OCI-LY1 (cell line): ENCODE measurements around the gene ST3GAL2.

Experiments used
- H2AFZ ChIP-seq: fragments of 200-600 bp; sonication (generic), shearing (Covaris generic); 2 replicates; pipeline ENCODE4 v1.6.0; 2014; ENCODE audit warnings: antibody characterized with exemption, mild to moderate bottlenecking, low read length
- H3F3A ChIP-seq: fragments of 200-600 bp; sonication (generic), shearing (Covaris generic); 2 replicates; pipeline ENCODE4 v1.6.0; 2014; ENCODE audit warnings: mild to moderate bottlenecking, antibody characterized with exemption, low read length, moderate library complexity; ENCODE audit not compliant: insufficient read depth
- H3K27ac ChIP-seq: fragments of 200-600 bp; sonication (generic); 2 replicates; pipeline ENCODE4 v1.5.1; 2014; ENCODE audit warnings: low read length, mixed run types, mild to moderate bottlenecking, low read depth; ENCODE audit not compliant: poor library complexity, severe bottlenecking
- H3K27me3 ChIP-seq: fragments of 200-600 bp; sonication (generic); 2 replicates; pipeline ENCODE4 v1.6.0; 2014; ENCODE audit warnings: antibody characterized with exemption, mild to moderate bottlenecking, low read length, moderate library complexity; ENCODE audit not compliant: insufficient read depth
- H3K36me3 ChIP-seq: fragments of 200-600 bp; sonication (generic); 2 replicates; pipeline ENCODE4 v1.6.1; 2014; ENCODE audit warnings: mild to moderate bottlenecking, antibody characterized with exemption, low read length, moderate library complexity, mixed read lengths; ENCODE audit not compliant: insufficient read depth
- H3K4me1 ChIP-seq: fragments of 200-600 bp; sonication (generic); 2 replicates; pipeline ENCODE4 v1.5.1; 2014; ENCODE audit warnings: mild to moderate bottlenecking, low read length, moderate library complexity; ENCODE audit not compliant: insufficient read depth, severe bottlenecking
- H3K4me2 ChIP-seq: fragments of 200-600 bp; sonication (generic), shearing (Covaris generic); 2 replicates; pipeline ENCODE4 v1.6.1; 2014; ENCODE audit warnings: low read length
- H3K4me3 ChIP-seq: fragments of 200-600 bp; sonication (generic); 2 replicates; pipeline ENCODE4 v1.5.1; 2014; ENCODE audit warnings: low read length, low read depth, mild to moderate bottlenecking, mixed read lengths; ENCODE audit not compliant: poor library complexity, severe bottlenecking
- H3K79me2 ChIP-seq: fragments of 200-600 bp; shearing (Covaris generic); 2 replicates; pipeline ENCODE4 v1.6.1; 2016; ENCODE audit warnings: mixed run types, low read length, mixed read lengths; ENCODE audit not compliant: insufficient read depth
- H3K9ac ChIP-seq: fragments of 200-600 bp; sonication (generic), shearing (Covaris generic); 2 replicates; pipeline ENCODE4 v1.6.1; 2014; ENCODE audit warnings: mild to moderate bottlenecking, low read length, mixed read lengths
- H3K9me2 ChIP-seq: fragments of 200-600 bp; sonication (generic), shearing (Covaris generic); 2 replicates; pipeline ENCODE4 v1.6.1; 2014; ENCODE audit warnings: low read depth, mild to moderate bottlenecking, low read length, mixed read lengths
- H3K9me3 ChIP-seq: fragments of 200-600 bp; shearing (Covaris generic); 2 replicates; pipeline ENCODE4 v1.6.1; 2014; ENCODE audit warnings: low read length, mixed read lengths
- H4K20me1 ChIP-seq: fragments of 200-600 bp; sonication (generic), shearing (Covaris generic); 2 replicates; pipeline ENCODE4 v1.6.0; 2016; ENCODE audit warnings: mild to moderate bottlenecking, low read length; ENCODE audit not compliant: insufficient read depth
- EZH2 ChIP-seq: fragments of 200-600 bp; sonication (generic), shearing (Covaris generic); IDR thresholded peaks from 2 replicates; pipeline ENCODE4 v1.8.0; 2017; ENCODE audit warnings: borderline replicate concordance, mixed run types, mild to moderate bottlenecking, antibody characterized with exemption, low read length, moderate library complexity, mixed read lengths
- TF ChIP-seq, protein P1 (sequence below): fragments of 200-600 bp; sonication (generic), shearing (Covaris generic); IDR thresholded peaks from 2 replicates; pipeline ENCODE4 v1.5.1; 2017; ENCODE audit warnings: mild to moderate bottlenecking, antibody characterized with exemption, low read length, moderate library complexity, mixed read lengths

Gene ST3GAL2

DNA sequence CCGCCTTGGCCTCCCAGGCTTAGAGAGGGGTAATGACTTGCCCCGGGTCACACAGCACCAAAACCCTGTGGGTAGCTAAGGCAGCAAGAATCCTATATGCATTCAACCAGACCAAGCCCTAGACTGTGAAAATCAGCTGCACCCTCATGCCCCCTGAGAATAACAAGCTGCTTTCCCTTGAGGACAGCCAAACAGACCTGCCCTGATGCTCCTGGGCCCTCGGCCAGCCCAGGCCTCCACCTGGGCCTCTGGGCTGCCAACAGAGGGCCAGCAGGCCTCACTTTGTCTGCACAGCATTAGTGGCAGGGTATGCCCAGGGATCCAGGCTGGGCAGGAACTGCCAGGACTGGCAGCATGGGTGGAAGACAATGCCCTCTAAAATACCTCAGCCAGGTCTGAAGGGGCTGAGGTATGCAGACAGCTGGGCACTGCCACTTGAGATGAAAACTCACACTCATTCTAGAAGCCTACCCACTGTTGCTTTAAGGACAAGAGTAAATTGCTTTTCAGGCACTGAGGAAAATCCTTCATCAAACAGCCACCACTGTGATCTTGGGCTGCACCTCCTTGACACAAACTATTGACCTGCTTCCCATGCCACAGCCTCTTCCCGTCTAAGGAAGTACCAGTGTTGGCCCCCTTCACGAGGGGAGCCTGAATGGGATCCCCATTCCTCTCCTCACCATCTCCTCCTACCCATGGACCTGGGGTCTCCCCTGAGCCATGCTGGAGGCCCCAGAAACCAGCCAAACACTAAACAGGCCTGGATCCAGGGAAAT, 8.8 kb downstream of the ST3GAL2 start:
- peak overlapping the region; percentile 40; the same call in 1 of the 2 replicates for H3K9ac ChIP-seq
- no peaks in the 10 kb centered on the region for H3K27me3 ChIP-seq
- H2AFZ ChIP-seq, result no peak overlapping the region
- H3K9me3 ChIP-seq, result no peaks in the 10 kb centered on the region
- H3K27ac ChIP-seq, result peak overlapping the region; percentile 100
- H3K4me2 ChIP-seq, result peak overlapping the region; percentile 12; the same call in 1 of the 2 replicates
- no peak for TF ChIP-seq EZH2
- TF ChIP-seq, protein P1, sequence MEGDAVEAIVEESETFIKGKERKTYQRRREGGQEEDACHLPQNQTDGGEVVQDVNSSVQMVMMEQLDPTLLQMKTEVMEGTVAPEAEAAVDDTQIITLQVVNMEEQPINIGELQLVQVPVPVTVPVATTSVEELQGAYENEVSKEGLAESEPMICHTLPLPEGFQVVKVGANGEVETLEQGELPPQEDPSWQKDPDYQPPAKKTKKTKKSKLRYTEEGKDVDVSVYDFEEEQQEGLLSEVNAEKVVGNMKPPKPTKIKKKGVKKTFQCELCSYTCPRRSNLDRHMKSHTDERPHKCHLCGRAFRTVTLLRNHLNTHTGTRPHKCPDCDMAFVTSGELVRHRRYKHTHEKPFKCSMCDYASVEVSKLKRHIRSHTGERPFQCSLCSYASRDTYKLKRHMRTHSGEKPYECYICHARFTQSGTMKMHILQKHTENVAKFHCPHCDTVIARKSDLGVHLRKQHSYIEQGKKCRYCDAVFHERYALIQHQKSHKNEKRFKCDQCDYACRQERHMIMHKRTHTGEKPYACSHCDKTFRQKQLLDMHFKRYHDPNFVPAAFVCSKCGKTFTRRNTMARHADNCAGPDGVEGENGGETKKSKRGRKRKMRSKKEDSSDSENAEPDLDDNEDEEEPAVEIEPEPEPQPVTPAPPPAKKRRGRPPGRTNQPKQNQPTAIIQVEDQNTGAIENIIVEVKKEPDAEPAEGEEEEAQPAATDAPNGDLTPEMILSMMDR, result no peak
- peaks cover 73% of the 10 kb centered on the region for H3K4me1 ChIP-seq
- no peaks in the 10 kb centered on the region for H4K20me1 ChIP-seq
- peaks cover 6% of the 10 kb centered on the region; the same call in 1 of the 2 replicates for H3K36me3 ChIP-seq
- no peak overlapping the region for H3K4me3 ChIP-seq
- H3F3A ChIP-seq, result peaks cover 15% of the 10 kb centered on the region
- no peaks in the 10 kb centered on the region for H3K79me2 ChIP-seq
- no peaks in the 10 kb centered on the region for H3K9me2 ChIP-seq

DNA sequence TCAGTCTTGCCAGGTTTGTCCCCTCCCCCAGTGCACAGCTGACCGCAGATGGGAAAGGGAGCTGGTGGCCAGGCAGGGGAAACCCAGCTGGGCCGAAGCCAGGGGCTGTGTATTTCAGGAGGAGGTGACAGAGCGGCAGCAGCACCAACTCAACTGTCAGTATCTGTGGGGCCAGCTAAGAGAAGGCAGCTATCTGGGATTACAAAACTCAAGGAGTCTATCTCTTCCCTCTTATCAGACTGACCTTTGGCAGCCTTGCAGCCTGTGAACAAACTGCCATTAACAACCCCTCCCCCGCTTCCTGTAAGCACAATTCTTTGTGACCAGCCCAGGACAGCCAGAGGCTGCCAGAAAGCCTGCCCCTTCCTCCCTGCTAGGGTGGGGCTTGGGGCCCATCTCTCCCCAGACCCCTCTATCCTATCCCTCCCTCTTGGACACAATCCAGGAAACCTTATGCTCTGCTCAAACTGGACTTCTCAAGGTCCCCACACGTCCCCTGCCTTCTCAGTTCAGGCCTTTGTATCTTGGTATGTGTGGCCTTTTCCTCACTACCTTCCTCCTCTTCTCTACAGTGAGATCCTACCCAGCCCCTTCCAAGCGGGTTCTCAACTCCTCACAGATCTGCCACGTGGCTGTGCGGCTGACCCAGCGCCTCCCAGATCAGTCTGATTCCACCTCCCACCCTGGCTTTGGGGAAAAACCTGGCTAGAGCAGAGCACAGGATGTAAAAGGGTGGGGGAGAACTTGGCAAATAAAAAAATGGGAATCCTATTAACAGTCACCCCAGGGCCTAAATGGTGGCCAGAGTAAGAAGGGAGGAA, 10.5 kb downstream of the ST3GAL2 start:
- Histone ChIP-seq H3F3A (peaks cover 15% of the 10 kb centered on the region), H3K9ac (peak overlapping the region; percentile 41), H3K4me2 (peak overlapping the region; percentile 41), H3K79me2 (no peaks in the 10 kb centered on the region), H3K4me3 (peak overlapping the region; percentile 3), H4K20me1 (no peaks in the 10 kb centered on the region), H2AFZ (no peak overlapping the region), H3K9me2 (no peaks in the 10 kb centered on the region), H3K36me3 (no peaks in the 10 kb centered on the region), H3K4me1 (peaks cover 56% of the 10 kb centered on the region), H3K27me3 (no peaks in the 10 kb centered on the region), H3K27ac (peak overlapping the region; percentile 100), H3K9me3 (no peaks in the 10 kb centered on the region)
- no peak for TF ChIP-seq EZH2
- TF ChIP-seq, protein P1, result no peak

DNA sequence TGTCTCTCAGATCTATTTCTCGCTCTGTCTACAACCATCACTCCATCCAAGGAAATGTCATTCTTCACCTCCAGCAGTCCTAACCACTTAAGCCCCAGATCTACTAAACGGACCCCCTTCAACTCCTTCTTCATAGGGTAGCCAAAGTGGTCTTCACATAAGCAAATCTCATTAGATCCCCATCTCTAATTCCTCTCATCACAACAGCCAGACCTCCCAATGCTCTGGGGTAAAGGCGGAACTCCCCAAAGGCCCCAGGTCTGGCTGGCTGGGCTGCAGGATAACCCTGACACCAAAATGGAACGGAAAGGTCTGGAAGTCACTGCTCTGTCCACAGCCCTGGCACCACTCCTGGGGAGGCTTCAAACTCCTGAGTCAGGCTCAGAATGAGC, 11.1 kb downstream of the ST3GAL2 start:
- no peak for TF ChIP-seq EZH2
- TF ChIP-seq, protein P1, result no peak
- peaks cover 15% of the 10 kb centered on the region for H3F3A ChIP-seq
- H3K9ac ChIP-seq, result peak overlapping the region; percentile 41; the same call in 1 of the 2 replicates

More for the DNA sequence above, 11.1 kb downstream of the ST3GAL2 start:
- Histone ChIP-seq H3K4me3 (no peak overlapping the region), H4K20me1 (no peaks in the 10 kb centered on the region), H3K9me2 (no peaks in the 10 kb centered on the region), H3K4me2 (peak overlapping the region; percentile 41; the same call in 1 of the 2 replicates), H3K27me3 (no peaks in the 10 kb centered on the region), H3K9me3 (no peaks in the 10 kb centered on the region), H3K4me1 (peaks cover 53% of the 10 kb centered on the region), H3K36me3 (no peaks in the 10 kb centered on the region), H3K27ac (peak overlapping the region; percentile 100), H3K79me2 (no peaks in the 10 kb centered on the region), H2AFZ (no peak overlapping the region)
